Activated naive CD4-positive, alpha-beta T cell treated with anti-CD3 and anti-CD28 coated beads, Interleukin-2, amount 50 U/mL, for 24 hours (primary cell): ENCODE data around the gene RHOXF2.
"Not testable (repeated sequence)": the region's sequence is repeated elsewhere in the genome, so short reads cannot be mapped to it uniquely, and the experiment has no call there.

ENCODE experiments used
- H3K27ac Mint-ChIP-seq: one replicate; pipeline ENCODE4 v1.8.0; 2021; ENCODE audit warnings: mild to moderate bottlenecking, mixed read lengths
- H3K27me3 Mint-ChIP-seq: one replicate; pipeline ENCODE4 v1.8.0; 2021; ENCODE audit warnings: mixed read lengths
- H3K36me3 Mint-ChIP-seq: one replicate; pipeline ENCODE4 v1.8.0; 2021; ENCODE audit warnings: mixed read lengths
- H3K4me1 Mint-ChIP-seq: one replicate; pipeline ENCODE4 v1.8.0; 2021; ENCODE audit warnings: mixed read lengths
- H3K4me3 Mint-ChIP-seq: one replicate; pipeline ENCODE4 v1.8.0; 2021; ENCODE audit warnings: mild to moderate bottlenecking, mixed read lengths
- H3K9me3 Mint-ChIP-seq: one replicate; pipeline ENCODE4 v1.8.0; 2021; ENCODE audit warnings: mixed read lengths

Gene RHOXF2, protein sequence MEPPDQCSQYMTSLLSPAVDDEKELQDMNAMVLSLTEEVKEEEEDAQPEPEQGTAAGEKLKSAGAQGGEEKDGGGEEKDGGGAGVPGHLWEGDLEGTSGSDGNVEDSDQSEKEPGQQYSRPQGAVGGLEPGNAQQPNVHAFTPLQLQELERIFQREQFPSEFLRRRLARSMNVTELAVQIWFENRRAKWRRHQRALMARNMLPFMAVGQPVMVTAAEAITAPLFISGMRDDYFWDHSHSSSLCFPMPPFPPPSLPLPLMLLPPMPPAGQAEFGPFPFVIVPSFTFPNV

DNA sequence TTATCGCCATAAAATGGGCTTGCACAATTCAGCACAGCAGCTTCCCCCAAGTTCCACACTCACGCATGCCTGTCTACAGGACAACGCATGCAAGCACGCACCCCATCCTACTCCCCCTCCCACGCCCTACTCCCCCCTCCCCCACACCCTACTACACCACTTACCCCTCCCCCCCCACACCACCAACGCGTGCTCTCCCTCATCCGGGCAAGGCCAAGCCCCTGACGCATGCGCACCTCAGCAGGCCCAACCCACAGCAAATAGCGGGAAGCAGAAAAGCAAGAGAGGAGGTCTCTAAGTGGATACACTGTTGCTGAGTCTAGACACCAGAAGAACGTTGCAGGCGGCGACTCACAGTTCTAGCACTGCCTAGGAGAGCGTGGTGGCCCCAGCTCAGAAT lies at the start of gene RHOXF2:
Gene RHOXF2 (plus strand): TSS at position 301 of the 400 bp plus-strand sequence. CDS start 138 bp downstream, outside the sequence.
- not testable (repeated sequence) for H3K27me3 Mint-ChIP-seq, H3K9me3 Mint-ChIP-seq, H3K36me3 Mint-ChIP-seq

DNA sequence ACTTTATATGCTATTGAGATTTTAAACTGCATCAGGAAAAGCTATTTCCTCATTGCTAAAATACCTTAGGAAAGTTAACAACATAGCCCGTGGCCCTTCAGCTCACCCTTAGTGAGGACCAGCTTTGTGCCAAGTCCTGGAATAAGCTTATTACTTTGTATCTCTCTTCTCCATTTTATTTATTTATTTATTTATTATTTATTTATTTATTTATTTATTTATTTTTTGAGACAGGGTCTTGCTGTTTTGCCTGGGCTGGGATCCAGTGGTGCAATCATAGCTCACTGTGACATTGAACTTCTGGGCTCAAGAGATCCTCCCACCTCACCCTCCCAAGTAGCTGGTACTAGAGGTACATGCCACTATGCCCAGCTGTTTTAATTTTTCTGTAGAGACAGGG lies 49.0 kb upstream of the RHOXF2 start:
- H3K27ac Mint-ChIP-seq, result no peak overlapping the region
- no peaks in the 10 kb centered on the region for H3K9me3 Mint-ChIP-seq
- no peaks in the 10 kb centered on the region for H3K27me3 Mint-ChIP-seq
- H3K4me1 Mint-ChIP-seq, result no peaks in the 10 kb centered on the region
- H3K4me3 Mint-ChIP-seq, result no peak overlapping the region
- no peaks in the 10 kb centered on the region for H3K36me3 Mint-ChIP-seq

More for the DNA sequence above, at the start of gene RHOXF2:
- H3K4me3 Mint-ChIP-seq, H3K4me1 Mint-ChIP-seq, H3K27ac Mint-ChIP-seq: not testable (repeated sequence)

DNA sequence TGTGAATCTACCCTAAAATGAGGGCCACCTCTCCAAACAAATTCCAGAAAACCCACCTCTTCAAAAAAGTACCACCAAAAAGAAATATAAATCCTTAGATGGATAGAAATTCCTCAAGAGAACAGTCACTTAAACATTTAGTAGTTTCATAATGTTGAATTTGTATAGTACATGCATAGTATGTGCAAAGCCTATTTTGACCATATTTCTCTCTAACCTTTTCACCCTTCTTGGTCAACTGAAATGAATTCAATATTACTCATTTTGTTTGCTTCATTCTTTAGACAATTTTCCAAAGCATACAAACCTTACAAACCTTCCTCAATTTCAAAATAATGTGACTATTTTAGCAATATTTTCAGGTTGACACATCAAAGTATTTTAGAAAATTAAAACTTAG lies 46.8 kb upstream of the RHOXF2 start:
- Mint-ChIP-seq H3K4me1 (no peaks in the 10 kb centered on the region), H3K4me3 (no peak overlapping the region), H3K27ac (no peak overlapping the region), H3K9me3 (no peaks in the 10 kb centered on the region), H3K36me3 (no peaks in the 10 kb centered on the region), H3K27me3 (no peaks in the 10 kb centered on the region)

DNA sequence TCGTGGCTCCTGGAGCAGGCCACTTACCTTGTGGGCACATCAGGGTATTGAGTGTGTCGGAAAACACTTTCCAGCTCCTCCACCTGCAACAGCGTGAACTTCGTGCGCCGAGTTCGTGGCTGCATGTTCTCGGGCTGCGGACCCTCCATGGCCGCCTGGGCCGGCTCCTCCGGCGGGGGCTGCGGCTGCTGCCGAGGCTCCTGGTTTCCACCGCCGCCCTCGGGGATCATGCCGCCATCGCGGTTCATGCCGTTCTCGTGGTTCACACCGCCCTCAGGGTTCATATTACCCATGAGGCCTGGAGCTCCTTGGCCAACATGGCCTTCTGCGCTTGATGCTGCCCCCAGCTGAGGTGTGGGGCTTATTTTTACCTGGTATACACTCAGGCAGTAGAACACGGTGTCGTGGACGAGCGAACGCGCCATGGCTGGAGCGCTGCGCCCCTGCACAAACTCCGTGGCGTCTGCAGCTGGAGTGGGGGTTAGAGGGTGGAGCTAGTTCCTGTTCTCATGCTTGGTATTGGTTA lies 42.9 kb upstream of the RHOXF2 start, which contains the start of gene RHOXF1:
Gene RHOXF1 (minus strand): TSS at position 476 of the 526 bp plus-strand sequence. CDS start 51 bp downstream, at position 425.
- H3K27me3 Mint-ChIP-seq, result no peaks in the 10 kb centered on the region
- H3K36me3 Mint-ChIP-seq, result no peaks in the 10 kb centered on the region
- H3K9me3 Mint-ChIP-seq, result no peaks in the 10 kb centered on the region
- no peaks in the 10 kb centered on the region for H3K4me1 Mint-ChIP-seq
- no peak within 1 kb of the TSS for H3K27ac Mint-ChIP-seq
- H3K4me3 Mint-ChIP-seq, result no peak within 1 kb of the TSS

DNA sequence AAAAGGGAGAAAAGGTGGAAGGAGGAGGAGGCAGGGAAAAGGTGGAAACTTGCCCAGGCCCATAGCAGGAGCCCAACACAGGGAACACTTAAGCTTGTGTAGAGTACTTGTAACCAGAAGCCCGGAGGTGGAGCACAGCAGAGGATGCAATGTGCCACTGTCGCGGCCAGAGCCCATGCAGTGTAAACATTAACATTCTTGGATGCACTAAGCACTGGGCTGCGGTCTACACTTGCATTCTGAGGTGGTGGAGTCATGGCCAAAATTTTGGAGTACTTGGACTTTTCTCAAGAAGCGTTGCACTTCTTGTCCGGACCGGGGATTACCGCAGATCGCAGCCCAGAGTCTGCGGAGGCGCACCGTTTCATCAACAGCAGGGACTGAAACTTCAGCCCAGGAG lies 38.2 kb upstream of the RHOXF2 start:
- Mint-ChIP-seq H3K36me3 (no peaks in the 10 kb centered on the region), H3K4me1 (no peaks in the 10 kb centered on the region), H3K27ac (no peak overlapping the region), H3K4me3 (no peak overlapping the region), H3K27me3 (no peaks in the 10 kb centered on the region), H3K9me3 (no peaks in the 10 kb centered on the region)

DNA sequence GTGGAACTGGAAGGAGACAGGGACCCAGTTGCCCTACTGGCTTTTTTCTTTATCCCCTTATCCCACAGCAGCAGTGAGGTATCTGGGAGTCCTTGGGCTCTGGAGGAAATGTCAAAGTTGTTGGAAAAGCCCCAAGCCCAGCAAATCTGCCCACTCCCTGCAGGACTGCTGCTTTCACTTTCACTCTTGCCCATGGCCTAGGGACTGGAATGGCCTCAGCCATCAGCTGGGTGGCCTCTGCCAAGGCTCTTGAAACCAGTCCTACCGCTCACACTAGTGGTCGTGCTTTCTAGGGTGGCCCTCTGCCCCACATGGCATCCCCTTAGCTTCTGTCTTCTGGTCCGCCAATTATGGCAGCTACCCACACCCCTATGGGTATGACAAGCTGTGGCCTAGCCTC lies 33.0 kb upstream of the RHOXF2 start:
- Mint-ChIP-seq H3K36me3 (no peaks in the 10 kb centered on the region), H3K4me1 (peaks cover 6% of the 10 kb centered on the region), H3K27ac (no peak overlapping the region), H3K9me3 (no peaks in the 10 kb centered on the region), H3K27me3 (no peaks in the 10 kb centered on the region), H3K4me3 (no peak overlapping the region)

DNA sequence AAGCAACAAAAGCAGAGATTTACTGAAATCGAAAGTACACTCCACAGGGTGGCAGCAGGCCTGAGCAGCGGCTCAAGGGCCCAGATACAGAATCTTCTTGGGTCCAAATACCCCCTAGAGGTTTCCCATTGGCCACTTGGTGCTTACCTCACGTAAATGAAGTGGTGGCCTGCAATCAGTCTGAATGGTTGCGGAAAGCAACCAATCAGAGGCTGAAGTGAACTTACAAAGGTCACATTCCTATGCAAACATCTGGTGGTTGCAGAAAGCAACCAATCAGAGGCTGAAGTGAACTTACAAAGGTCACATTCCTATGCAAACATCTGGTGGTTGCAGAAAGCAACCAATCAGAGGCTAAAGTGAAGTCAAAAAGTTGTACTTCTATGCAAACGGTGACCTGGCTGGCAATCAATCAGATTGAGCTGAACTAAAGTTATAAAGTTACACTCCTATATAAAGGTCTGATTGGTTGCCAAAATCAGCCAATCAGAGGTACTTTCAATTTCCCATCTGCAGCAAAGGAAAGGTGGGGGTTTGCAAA lies 30.0 kb upstream of the RHOXF2 start:
- not testable (repeated sequence) for H3K36me3 Mint-ChIP-seq, H3K27me3 Mint-ChIP-seq, H3K4me3 Mint-ChIP-seq, H3K27ac Mint-ChIP-seq, H3K4me1 Mint-ChIP-seq, H3K9me3 Mint-ChIP-seq

DNA sequence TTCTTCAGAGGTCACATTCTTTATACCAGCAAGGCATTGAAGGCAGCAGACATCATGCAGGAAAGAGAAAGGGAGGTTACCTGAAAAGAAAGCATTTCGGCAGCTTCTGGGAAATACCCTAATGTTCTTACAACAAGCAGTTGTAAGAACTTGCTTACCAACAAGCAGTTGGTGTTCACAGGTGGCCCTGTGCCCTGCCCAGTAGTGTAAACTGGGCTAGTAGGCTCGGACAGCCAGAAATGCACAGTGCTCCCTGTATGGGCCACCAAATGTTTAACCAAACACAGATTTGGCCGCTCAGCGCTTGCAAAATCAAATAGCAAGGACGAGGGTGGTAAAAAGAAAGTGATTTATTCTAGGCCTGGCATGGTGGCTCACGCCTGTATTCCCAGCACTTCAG lies 22.3 kb upstream of the RHOXF2 start:
- Mint-ChIP-seq H3K4me1 (no peaks in the 10 kb centered on the region), H3K27me3 (no peaks in the 10 kb centered on the region), H3K36me3 (no peaks in the 10 kb centered on the region), H3K4me3 (no peak overlapping the region), H3K27ac (no peak overlapping the region), H3K9me3 (no peaks in the 10 kb centered on the region)

DNA sequence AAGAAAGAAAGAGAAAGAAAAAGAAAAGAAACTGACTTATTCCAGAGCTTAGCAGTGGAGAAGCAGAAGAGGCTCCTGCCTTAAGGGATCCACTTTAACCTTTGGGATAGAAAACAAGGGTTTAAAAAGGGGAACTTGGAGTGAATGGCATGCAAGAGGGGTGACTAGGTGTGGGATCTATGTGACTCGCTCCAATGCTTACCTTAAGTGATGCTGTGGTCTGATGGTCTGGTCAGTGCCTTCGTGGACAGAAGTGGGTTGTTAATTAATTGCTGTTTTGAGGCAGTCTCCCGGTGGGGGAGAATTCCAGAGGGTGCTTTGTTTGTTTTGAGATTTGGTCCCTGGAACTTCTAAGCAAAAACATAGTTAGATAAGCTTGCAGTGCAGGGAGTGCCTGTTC lies 21.6 kb upstream of the RHOXF2 start:
- H3K36me3 Mint-ChIP-seq, result no peaks in the 10 kb centered on the region
- H3K4me3 Mint-ChIP-seq, result no peak overlapping the region
- no peaks in the 10 kb centered on the region for H3K4me1 Mint-ChIP-seq
- no peak overlapping the region for H3K27ac Mint-ChIP-seq
- no peaks in the 10 kb centered on the region for H3K9me3 Mint-ChIP-seq
- no peaks in the 10 kb centered on the region for H3K27me3 Mint-ChIP-seq

DNA sequence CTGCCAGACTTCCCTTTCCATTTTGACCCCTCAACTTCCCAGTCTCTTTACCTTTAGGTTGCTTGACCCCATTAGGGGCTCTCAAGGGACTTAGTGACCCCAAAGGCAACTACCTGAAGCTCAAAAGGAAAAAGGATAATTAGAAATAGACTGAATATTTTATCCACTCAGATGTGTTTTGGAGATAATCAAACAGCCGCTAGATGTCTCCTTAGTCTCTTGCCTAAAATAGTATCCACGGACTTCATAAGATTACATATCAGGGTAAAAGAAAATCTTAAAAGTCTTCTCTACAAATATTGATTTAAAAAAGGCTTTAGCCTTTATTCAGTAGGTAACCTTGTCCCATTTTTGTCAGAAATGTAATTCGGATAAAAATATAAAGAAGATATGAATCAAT lies 21.0 kb upstream of the RHOXF2 start:
- no peaks in the 10 kb centered on the region for H3K9me3 Mint-ChIP-seq
- no peak overlapping the region for H3K27ac Mint-ChIP-seq
- H3K4me1 Mint-ChIP-seq, result no peaks in the 10 kb centered on the region
- no peaks in the 10 kb centered on the region for H3K27me3 Mint-ChIP-seq
- no peaks in the 10 kb centered on the region for H3K36me3 Mint-ChIP-seq
- no peak overlapping the region for H3K4me3 Mint-ChIP-seq

DNA sequence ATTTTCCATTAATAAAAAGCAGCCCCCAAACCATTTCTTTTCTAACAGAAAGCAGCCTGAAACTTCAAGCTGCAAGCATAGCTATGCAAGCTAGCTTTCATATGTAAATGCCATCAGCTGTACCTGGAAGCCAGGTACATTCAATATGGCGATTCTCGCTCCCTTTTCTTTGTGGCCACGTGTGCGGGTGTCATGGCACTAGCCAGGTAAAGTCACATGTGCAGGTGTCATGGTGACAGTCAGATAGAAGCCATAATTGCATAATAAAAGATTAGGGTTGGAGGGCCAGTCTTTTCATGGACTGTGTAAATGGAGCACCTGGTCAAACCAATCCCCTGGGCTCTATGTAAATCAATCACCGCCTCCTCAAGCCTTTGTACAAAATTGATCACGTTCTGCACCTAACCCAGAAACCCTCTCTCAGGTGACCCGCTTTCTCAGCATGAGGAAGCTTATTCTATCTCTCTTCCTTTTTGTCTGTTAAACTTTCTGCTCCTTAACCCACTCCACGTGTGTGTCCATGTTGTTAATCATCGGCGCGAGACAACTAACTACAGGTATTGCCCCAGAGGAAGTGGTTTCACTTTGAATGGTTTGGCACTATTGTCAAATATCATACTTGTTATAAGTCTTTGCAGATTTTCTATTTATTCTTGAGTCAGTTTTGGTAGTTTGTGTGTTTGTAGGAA lies 18.0 kb upstream of the RHOXF2 start:
- peaks cover 10% of the 10 kb centered on the region for H3K4me1 Mint-ChIP-seq
- H3K9me3 Mint-ChIP-seq, result no peaks in the 10 kb centered on the region
- no peaks in the 10 kb centered on the region for H3K36me3 Mint-ChIP-seq
- H3K27ac Mint-ChIP-seq, result no peak overlapping the region
- no peaks in the 10 kb centered on the region for H3K27me3 Mint-ChIP-seq
- H3K4me3 Mint-ChIP-seq, result no peak overlapping the region

DNA sequence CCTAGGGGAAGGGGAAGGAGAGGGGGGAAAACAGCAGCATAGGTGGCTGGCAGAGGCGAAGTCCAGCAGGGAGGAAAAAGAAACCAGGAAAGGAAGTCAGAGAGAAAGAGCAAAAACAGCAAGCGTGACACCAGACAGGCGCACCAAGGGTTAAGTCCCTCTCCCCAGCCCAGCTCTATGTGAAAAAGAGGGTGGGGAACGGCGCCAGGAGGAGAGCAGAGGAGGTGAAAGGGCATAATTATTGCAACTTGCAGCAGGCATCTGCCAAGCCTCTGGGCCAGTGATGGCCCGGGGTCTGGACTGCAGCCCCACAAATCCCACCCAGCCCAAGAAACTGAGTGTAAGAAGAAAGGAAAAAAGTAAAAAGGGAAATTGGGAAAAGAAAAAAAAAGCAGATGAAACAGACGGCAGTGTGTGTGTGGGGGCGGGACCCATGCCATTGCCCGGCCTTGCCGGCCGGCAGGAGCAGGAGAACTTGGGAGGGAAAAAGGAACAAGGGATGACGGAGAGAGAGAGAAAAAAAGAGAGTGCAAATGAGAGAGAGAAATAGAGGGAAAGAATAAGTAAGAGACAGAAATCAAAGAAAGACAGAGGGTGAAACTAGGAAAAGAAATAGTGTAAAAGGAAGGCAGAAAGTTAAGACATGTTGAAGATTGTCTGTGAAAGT lies 14.1 kb upstream of the RHOXF2 start:
- Mint-ChIP-seq H3K27ac (no peak overlapping the region), H3K4me3 (no peak overlapping the region), H3K4me1 (peaks cover 26% of the 10 kb centered on the region), H3K27me3 (no peaks in the 10 kb centered on the region), H3K9me3 (no peaks in the 10 kb centered on the region), H3K36me3 (no peaks in the 10 kb centered on the region)

DNA sequence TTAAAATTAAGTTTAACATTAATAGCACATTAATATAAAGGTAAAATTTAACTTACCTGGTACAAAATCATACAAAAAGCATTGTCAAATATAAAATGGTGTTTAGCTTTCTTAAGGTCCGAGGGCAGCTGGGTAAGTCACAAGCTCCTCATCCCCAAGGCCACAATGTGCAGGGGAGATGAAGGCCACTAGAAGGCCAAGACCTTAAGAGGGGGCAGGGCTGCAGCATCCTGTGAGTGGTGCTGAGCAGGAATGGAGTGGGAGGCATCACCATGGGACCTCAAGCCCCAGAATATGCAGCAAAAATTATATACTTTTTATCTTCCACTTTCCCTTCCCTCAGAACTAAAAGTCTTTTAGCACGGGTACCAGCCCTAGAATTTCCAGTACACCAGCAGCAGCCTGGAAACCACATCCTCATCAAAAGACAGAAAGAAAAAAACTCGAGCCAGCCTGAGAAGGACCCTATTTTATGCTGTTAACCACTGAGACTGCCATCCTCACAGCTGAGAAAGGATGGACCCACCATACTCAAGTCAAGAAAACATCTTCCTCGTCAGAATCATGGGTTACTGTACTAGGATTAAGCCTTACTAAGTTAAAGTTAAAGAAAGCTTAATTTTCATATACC lies 13.0 kb upstream of the RHOXF2 start:
- no peaks in the 10 kb centered on the region for H3K9me3 Mint-ChIP-seq
- no peak overlapping the region for H3K27ac Mint-ChIP-seq
- H3K36me3 Mint-ChIP-seq, result no peaks in the 10 kb centered on the region
- no peak overlapping the region for H3K4me3 Mint-ChIP-seq
- peaks cover 26% of the 10 kb centered on the region for H3K4me1 Mint-ChIP-seq
- no peaks in the 10 kb centered on the region for H3K27me3 Mint-ChIP-seq

DNA sequence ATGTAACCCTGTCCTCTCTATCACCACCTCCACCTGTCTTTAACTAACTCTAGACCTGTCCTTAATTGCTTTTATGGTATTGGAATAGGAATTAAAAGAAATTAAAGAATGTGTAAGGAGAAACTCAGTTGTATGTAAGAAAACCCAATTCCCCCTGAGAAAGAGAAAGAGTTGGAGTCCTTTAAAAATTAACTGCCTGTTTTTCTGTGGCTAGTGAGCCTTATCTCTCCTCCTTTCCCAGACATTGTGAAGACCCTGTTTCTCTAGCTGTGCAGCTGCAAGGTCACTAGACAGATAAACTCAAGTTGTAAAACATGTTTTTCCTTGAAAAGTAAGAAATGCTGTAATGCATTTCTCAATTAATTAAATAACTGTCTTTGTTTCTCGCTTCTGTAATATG lies 12.1 kb upstream of the RHOXF2 start:
- H3K27ac Mint-ChIP-seq, H3K27me3 Mint-ChIP-seq, H3K9me3 Mint-ChIP-seq, H3K4me3 Mint-ChIP-seq, H3K36me3 Mint-ChIP-seq: not testable (repeated sequence)
- H3K4me1 Mint-ChIP-seq, result peaks cover 26% of the 10 kb centered on the region

DNA sequence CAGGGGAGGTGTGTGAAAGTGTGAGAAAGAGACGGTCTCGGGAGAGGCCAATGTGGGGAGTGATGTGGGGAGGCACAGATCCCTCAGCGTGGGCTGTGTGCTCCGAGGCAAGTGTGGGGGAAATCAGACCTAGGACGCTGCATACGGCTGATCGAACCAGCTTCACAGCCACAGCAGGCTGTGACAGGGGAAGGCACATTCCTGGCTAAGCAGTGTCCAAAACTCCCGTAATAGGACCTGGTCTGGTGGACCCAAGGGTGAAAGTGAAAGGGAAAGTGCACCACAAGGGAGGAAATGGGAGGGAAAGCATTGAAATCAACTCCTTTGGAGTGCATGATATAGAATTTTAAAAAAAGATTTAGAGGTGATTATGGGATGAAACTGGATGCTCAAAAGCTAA lies 10.9 kb upstream of the RHOXF2 start:
- Mint-ChIP-seq H3K4me1 (peaks cover 26% of the 10 kb centered on the region), H3K4me3 (no peak overlapping the region), H3K27ac (no peak overlapping the region), H3K27me3 (no peaks in the 10 kb centered on the region), H3K9me3 (no peaks in the 10 kb centered on the region), H3K36me3 (no peaks in the 10 kb centered on the region)
